HG03571 (cell line): ENCODE results near the gene FAM120B.
"Not testable (repeated sequence)": the region's sequence is repeated elsewhere in the genome, so short reads cannot be mapped to it uniquely, and the experiment has no call there.

Experiments used
- ATAC-seq: cut with Tn5 transposase; IDR thresholded peaks from one replicate; pipeline ENCODE4 v1.9.1; 2021; ENCODE audit not compliant: unreplicated experiment

The FAM120B gene

DNA sequence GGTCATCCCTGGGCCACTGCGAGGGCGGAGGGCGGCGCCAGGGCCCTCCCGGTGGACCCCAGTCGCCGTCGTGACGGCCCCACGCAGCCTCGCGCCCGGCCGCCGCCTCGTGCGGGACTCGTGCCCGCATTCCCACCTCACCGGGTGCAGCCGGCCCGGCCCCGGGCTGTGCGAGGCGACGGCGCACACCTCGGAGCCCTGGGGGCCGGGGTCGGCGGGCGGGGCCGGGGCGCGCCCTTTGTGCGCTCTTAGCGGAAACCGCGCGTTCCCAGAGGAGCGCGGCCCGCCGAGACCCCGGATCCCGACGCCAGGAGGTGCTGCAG lies 10.2 kb upstream of the FAM120B start:
- no peak for ATAC-seq

- ATAC-seq = no peak
These were observed 9.6 kb upstream of the FAM120B start for GRCh38 chr6:170296746-170297575.

DNA sequence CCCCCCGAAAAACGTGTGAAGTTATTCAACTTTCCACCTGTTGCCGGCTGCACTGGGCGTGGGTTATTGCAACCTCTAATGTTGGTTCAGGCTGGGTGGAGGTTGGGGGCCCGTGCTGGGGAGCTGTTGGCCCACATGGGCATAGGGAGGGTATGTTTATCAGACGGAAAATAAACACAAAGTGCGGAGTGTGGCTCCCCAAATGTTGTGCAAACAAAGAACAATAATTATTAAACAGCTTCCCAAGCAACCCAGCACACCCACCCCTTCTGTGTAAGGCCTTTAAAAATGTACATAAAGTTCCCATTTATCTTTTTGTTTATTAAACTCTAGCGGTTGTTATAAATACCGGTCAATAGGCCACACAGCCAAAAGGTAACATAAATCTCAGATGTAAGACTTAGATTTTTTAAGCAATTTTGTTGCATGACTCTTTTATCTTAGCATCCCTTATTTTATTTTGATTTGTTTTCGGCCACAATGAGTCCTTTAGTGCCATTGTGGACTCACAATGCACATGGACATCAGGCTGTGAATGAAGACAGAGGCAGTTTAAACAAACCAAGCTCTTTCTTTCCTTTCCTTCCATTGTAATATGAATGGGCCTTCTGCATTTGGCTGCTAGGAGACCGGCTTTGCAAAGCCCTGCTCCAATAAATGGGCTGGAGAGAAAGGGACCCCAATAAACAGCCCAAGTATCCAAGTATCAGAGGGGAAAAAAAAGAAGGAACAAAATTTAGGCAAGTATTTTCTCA lies 8.8 kb upstream of the FAM120B start:
- ATAC-seq = no peak

DNA sequence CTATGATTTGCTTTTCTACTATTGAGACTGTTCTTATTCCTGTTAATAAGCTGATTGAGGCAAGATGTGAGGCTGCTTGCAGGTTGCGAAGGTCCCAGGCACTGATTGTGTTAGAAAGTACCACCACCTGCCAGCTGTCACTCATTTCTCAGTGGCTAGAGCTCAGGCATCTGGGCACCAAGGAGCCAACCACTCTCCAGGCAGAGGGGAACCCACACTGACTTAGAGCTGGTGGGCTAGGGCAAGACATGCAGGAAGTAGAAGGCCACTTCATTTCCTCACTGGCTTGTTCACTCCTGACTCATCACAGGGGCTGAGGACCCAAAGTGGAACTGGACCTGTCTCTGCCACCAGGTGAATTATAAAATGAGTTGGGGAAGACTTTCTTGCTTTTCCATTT lies 7.9 kb upstream of the FAM120B start:
- ATAC-seq = no peak

DNA sequence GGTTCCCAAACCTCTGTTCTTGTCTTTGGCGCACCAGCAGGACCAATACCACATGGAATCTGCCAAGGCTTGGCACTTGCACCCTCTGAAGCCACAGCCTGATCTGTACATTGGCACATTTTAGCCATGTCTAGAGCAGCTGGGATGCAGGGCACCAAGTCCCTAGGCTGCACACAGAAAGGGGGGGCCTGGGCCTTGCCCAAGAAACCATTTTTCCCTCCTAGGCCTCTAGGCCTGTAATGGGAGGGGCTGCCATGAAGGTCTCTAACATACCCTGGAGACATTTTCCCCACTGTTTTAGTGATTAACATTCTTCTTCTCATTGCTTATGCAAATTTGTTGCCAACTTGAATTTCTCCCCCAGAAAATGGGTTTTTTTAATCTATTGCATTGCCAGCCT lies 5.4 kb upstream of the FAM120B start:
- ATAC-seq = no peak

- ATAC-seq = no peak
These were observed 694 bp upstream of the FAM120B start for GRCh38 chr6:170305805-170306323.

- no peak for ATAC-seq
These were observed 555 bp downstream of the FAM120B start for GRCh38 chr6:170307080-170307545.

DNA sequence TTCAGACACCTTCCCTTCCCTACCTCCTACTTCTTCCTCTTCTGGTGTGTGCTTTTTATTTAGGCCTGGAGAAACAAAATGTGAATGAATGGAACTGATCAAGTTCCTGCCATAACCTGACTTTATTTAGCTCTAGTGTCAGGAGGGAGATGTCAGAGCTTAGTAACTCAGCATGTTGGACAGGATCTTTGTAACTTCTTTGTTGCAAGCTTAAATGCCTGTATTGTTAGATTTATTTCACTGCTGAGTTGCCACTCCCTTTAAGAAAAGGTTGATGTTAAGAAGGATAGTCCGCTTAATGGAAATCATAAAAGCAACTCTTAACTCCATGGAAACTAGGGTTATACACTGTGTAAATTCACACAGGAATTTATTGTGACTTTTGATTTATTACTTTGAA lies 2.2 kb downstream of the FAM120B start:
- no peak for ATAC-seq

DNA sequence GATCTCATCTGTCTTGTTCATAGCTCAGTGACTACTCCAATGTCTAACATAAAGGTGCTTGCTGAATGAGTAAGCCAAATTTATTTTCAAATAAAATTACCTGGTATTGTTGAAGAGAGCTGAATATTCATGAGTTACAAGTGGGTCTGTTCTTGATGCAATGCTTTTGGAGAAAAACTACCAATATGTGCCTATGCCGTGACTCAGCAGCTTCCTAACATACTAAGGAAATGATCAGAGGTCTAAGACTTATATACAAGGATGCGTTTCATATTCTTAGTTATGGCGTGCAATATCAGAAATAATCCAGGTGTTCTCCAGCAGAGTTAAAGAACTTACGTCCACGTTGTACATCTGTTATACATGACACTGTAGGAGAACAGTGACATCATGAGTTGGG lies 5.1 kb downstream of the FAM120B start:
- no peak for ATAC-seq

DNA sequence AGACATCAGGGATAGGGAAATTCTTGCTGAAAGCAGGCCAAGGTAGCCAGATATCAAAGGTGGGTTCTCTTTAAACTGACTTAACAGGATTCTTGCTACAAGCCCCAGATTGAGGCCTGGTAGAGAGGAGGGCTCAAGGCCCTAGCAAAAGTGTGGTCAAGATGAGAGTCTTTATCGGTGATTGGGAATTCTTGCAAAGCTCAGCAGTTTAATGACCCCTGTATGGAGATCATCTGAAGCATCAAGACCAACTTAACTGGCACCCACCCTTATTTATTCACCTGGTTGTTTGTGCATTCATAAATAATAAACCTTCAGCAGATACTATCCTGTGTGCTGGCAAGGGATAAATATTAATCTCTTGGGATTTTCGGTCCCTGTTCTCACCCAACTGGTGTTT lies 6.3 kb downstream of the FAM120B start:
- ATAC-seq = no peak

GRCh38 chr6:170313716-170314295 lies 7.2 kb downstream of the FAM120B start:
- ATAC-seq = no peak

DNA sequence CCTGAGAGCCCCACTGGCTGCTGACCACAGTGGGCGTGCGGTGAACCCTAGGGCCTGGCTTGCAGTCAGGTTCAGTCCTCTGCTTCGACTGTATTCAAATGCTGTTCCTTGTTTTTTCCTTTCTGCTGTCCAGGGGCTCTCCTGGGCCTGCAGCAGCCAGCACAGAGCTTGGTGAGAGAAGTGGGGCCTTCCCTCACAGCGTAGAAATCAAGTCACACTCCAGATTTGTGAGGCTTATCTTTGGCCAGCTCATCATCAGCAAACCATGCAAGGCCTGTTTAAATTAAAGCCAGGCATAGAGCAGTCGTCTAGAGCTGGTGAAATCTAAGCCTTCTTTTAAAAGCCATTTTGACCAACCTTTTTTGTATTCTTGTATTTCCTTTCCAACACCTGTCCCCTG lies 8.4 kb downstream of the FAM120B start:
- ATAC-seq = no peak

- ATAC-seq = no peak
These were observed 9.5 kb downstream of the FAM120B start for GRCh38 chr6:170316071-170316470.

DNA sequence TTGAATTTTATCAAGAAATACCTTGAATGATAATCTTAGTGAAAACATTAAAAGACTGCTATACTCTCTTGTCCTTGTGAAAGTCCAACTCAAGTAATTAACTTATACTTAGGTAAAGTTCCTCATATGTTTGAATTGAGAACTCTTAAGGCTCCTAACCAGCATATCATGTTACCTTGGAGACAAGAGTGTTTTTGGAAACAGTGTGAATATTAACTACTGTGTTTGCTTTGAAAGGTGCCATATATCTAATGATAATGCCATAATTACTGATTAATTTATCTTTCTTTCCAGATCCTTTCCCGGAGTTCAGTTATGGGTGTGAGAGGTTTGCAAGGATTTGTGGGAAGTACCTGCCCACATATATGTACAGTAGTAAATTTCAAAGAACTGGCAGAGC lies 10.5 kb downstream of the FAM120B start:
- ATAC-seq = no peak

DNA sequence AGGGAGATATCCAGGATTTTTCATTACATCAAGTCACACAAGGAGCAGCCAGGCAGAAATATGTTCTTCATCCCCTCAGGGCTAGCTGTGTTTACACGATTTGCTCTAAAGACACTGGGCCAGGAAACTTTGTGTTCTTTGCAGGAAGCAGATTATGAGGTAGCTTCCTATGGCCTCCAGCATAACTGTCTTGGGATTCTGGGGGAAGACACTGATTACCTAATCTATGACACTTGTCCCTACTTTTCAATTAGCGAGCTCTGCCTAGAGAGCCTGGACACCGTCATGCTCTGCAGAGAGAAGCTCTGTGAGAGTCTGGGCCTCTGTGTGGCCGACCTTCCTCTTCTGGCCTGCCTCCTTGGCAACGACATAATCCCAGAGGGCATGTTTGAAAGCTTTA lies 11.2 kb downstream of the FAM120B start:
- ATAC-seq = no peak

GRCh38 chr6:170329321-170329720 lies 22.8 kb downstream of the FAM120B start:
- ATAC-seq = no peak

- ATAC-seq = not testable (repeated sequence)
These were observed 28.6 kb downstream of the FAM120B start for GRCh38 chr6:170335199-170335598.

GRCh38 chr6:170344631-170345576 lies 38.3 kb downstream of the FAM120B start:
- no peak for ATAC-seq

DNA sequence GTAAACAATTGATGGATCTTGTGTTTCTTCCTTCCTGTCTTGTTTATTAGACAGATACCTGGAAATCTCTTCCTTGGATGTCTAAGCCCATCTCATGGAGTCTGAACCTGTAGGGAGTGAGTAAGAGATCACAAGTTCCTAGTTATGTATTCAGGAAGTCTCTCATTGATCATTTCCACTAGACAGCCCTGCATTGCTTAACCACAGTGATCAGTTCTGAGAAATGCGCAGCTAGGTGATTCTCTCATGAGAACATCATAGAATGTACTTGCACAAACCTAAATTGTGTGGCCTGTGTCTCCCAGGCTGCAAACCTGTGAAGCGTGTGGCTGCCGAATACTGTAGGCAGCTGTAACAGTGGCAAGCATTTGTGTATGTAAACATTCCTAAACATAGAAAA lies 39.1 kb downstream of the FAM120B start:
- ATAC-seq = no peak

DNA sequence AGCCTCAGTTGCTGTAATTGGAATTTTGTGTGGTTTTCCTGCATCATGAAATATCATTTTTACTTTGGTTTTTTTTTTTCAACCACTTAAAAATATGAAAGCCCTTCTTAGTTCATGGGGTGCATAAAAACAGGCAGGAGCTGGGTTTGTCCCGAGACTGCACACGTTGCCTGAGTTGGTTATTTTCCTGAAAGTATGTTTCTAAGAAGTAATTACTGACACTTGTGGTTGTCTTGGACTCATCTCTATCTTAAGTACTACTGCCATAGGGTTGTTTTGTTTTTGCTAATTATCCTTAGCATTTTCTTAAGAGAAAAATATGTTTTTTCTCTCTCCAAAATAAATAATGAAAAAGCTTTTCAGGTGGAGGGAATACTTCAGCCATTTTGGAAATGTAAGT lies 40.1 kb downstream of the FAM120B start:
- ATAC-seq = no peak

- ATAC-seq = peak; percentile 53
These were observed 40.5 kb downstream of the FAM120B start for GRCh38 chr6:170347091-170347490.
